HCT116 (cell line): ENCODE results near the gene DPP10. TPM values are rescaled to one million over a fixed set of nuclear protein-coding genes. Genes with fewer than 3 reads are reported as not detected.

Source experiments
- ATAC-seq: fragments of 200-7000 bp; cut with Tn5 transposase; 2 replicates; pipeline ENCODE4 v1.9.1; 2020; ENCODE audit warnings: mild to moderate bottlenecking, moderate library complexity
- BruUV-seq: library from RNA; stranded (reverse); fragments of 400-500 nt; replicated peaks from 2 replicates; lab custom pipeline; 2021; lab: Mats Ljungman, UMichigan
- CTCF ChIA-PET: fragments of 300-600 bp; sonication (Branson Sonifier 250); formaldehyde crosslinking; loops from one replicate; lab custom pipeline; 2021; ENCODE audit warnings: antibody characterized with exemption; lab: Charles Lee
- POLR2A ChIA-PET: fragments of 300-600, 350-600 bp; sonication (Branson Sonifier 250); formaldehyde crosslinking; loops from one replicate; lab custom pipeline; 2021; ENCODE audit warnings: antibody characterized with exemption; lab: Charles Lee
- RAD21 ChIA-PET, 2 experiments: fragments of 300-600 bp; sonication (Branson Sonifier 250); formaldehyde crosslinking; loops; one replicate each; lab custom pipeline; 2023; ENCODE audit warnings: low total read pairs in 2 of 2; ENCODE audit not compliant: uncharacterized antibody in 2 of 2, unreplicated experiment in 2 of 2, low non-redundant PET in 1 of 2; lab: Charles Lee
- DNase-seq: peaks from one replicate; pipeline ENCODE4 v3.0.0-alpha.2; 2010; ENCODE audit warnings: low read depth, low spot score
- H2AFZ ChIP-seq: fragments of 200-600 bp; shearing (Covaris generic), sonication (generic); 2 replicates; pipeline ENCODE4 v1.6.1; 2017; ENCODE audit warnings: low read depth, mixed run types, mixed read lengths, antibody characterized with exemption, low read length; ENCODE audit not compliant: poor library complexity, severe bottlenecking
- H3K27ac ChIP-seq: 2 replicates; pipeline ENCODE4 v1.5.1; 2012; ENCODE audit warnings: low read depth, low read length
- H3K27me3 ChIP-seq: fragments of 200-600 bp; sonication (generic); 2 replicates; pipeline ENCODE4 v1.6.1; 2016; ENCODE audit warnings: mixed run types, low read length, mixed read lengths; ENCODE audit not compliant: insufficient read depth
- H3K36me3 ChIP-seq, 2 experiments: fragments of 200-500 bp in 1 of 2; fragments of 200-600 bp in 1 of 2; sonication (Bioruptor generic) in 1 of 2; sonication (generic) in 1 of 2; 2 replicates each; pipeline versions ENCODE4 v1.5.1 to v1.6.1; 2014 to 2016; ENCODE audit warnings: low read length in 2 of 2, inconsistent platforms in 1 of 2, mixed read lengths in 1 of 2, mixed run types in 1 of 2; ENCODE audit not compliant: insufficient read depth in 2 of 2, control insufficient read depth in 1 of 2
- H3K4me1 ChIP-seq, 2 experiments: fragments of 200-600 bp in 1 of 2; sonication (generic) in 1 of 2; 2 replicates each; pipeline versions ENCODE4 v1.5.1 to v1.6.1; 2012 to 2017; ENCODE audit warnings: low read length in 2 of 2, inconsistent platforms in 1 of 2, mild to moderate bottlenecking in 1 of 2, mixed read lengths in 1 of 2, mixed run types in 1 of 2, moderate library complexity in 1 of 2; ENCODE audit not compliant: insufficient read depth in 2 of 2, control insufficient read depth in 1 of 2
- H3K4me2 ChIP-seq: fragments of 200-600 bp; sonication (generic); 2 replicates; pipeline ENCODE4 v1.6.1; 2017; ENCODE audit warnings: mixed run types, low read length, mixed read lengths
- H3K4me3 ChIP-seq, 2 experiments: fragments of 200-600 bp in 1 of 2; sonication (generic) in 1 of 2; replicated peaks in 1 of 2; 2 replicates each; pipeline ENCODE4 v1.5.1; 2011 to 2016; ENCODE audit warnings: low read length in 2 of 2, control low read depth in 1 of 2, low read depth in 1 of 2, mild to moderate bottlenecking in 1 of 2, mixed read lengths in 1 of 2, mixed run types in 1 of 2
- H3K79me2 ChIP-seq: fragments of 200-600 bp; sonication (generic); 2 replicates; pipeline ENCODE4 v1.6.1; 2017; ENCODE audit warnings: mild to moderate bottlenecking, mixed run types, low read length, moderate library complexity, mixed read lengths; ENCODE audit not compliant: insufficient read depth
- H3K9ac ChIP-seq: fragments of 200-600 bp; sonication (generic); 2 replicates; pipeline ENCODE4 v1.6.1; 2016; ENCODE audit warnings: low read length, mixed read lengths
- H3K9me2 ChIP-seq: fragments of 200-600 bp; sonication (generic), shearing (Covaris generic); 2 replicates; pipeline ENCODE4 v1.6.1; 2017; ENCODE audit warnings: mixed run types, mild to moderate bottlenecking, moderate library complexity; ENCODE audit not compliant: insufficient read depth
- H3K9me3 ChIP-seq, 2 experiments: fragments of 200-500 bp in 1 of 2; fragments of 200-600 bp in 1 of 2; sonication (Bioruptor generic) in 1 of 2; sonication (generic) in 1 of 2; 2 replicates each; pipeline ENCODE4 v1.6.1; 2014 to 2017; ENCODE audit warnings: low read length in 2 of 2, mixed read lengths in 2 of 2, inconsistent platforms in 1 of 2, low read depth in 1 of 2, mild to moderate bottlenecking in 1 of 2, mixed run types in 1 of 2, moderate library complexity in 1 of 2; ENCODE audit not compliant: control insufficient read depth in 1 of 2, insufficient read depth in 1 of 2
- H4K20me1 ChIP-seq: fragments of 200-600 bp; sonication (generic), shearing (Covaris generic); 2 replicates; pipeline ENCODE4 v1.6.1; 2017; ENCODE audit warnings: mixed run types, mild to moderate bottlenecking, moderate library complexity; ENCODE audit not compliant: insufficient read depth
- CBX3 ChIP-seq: IDR thresholded peaks from 2 replicates; pipeline ENCODE4 v1.6.1; 2012; ENCODE audit warnings: low read depth
- EZH2 ChIP-seq: fragments of 200-600 bp; sonication (generic); IDR thresholded peaks from 2 replicates; pipeline ENCODE4 v1.6.1; 2017; ENCODE audit warnings: antibody characterized with exemption, mixed run types
- EZH2phosphoT487 ChIP-seq: fragments of 200-600 bp; IDR thresholded peaks from 2 replicates; pipeline ENCODE4 v1.6.1; 2018; ENCODE audit warnings: antibody characterized with exemption, borderline replicate concordance
- JUND ChIP-seq: IDR thresholded peaks from 2 replicates; pipeline ENCODE4 v1.6.1; 2012
- POLR2A ChIP-seq: IDR thresholded peaks from 2 replicates; pipeline ENCODE4 v1.7.0; 2011; ENCODE audit warnings: borderline replicate concordance; ENCODE audit not compliant: insufficient read depth, insufficient read length; ENCODE audit errors: extremely low read depth
- POLR2AphosphoS5 ChIP-seq: IDR thresholded peaks from 2 replicates; pipeline ENCODE4 v1.6.1; 2011; ENCODE audit warnings: mild to moderate bottlenecking, low read depth, low read length, moderate library complexity
- RAD21 ChIP-seq: IDR thresholded peaks from 2 replicates; pipeline ENCODE4 v1.6.1; 2012; ENCODE audit warnings: low read depth, mild to moderate bottlenecking
- SIN3A ChIP-seq: IDR thresholded peaks from 2 replicates; pipeline ENCODE4 v1.6.1; 2012; ENCODE audit warnings: low read depth
- SP1 ChIP-seq: IDR thresholded peaks from 2 replicates; pipeline ENCODE4 v1.6.1; 2012; ENCODE audit warnings: low read depth
- SRF ChIP-seq: IDR thresholded peaks from 2 replicates; pipeline ENCODE4 v1.6.1; 2012; ENCODE audit warnings: low read depth
- TCF7L2 ChIP-seq: IDR thresholded peaks from 2 replicates; pipeline ENCODE4 v1.7.0; 2011; ENCODE audit warnings: borderline replicate concordance, inconsistent platforms; ENCODE audit not compliant: insufficient read depth, insufficient read length; ENCODE audit errors: extremely low read depth
- ZFX ChIP-seq: fragments of 450-650 bp; IDR thresholded peaks from 2 replicates; pipeline ENCODE4 v1.6.1; 2017
- ZNF274 ChIP-seq: fragments of 200-500 bp; sonication (Bioruptor generic); IDR thresholded peaks from 2 replicates; pipeline ENCODE4 v1.6.1; 2014; ENCODE audit warnings: mild to moderate bottlenecking, low read depth, low read length, inconsistent platforms
- intact Hi-C: fragments of 100-400 bp; cut with micrococcal nuclease; formaldehyde crosslinking; loops from 2 replicates; pipeline ENCODE4 v1.10.0; 2022
- total RNA-seq: library from RNA; stranded (reverse); gene quantifications from one replicate; pipeline ENCODE4 v1.2.1, GENCODE V29; 2021; ENCODE audit not compliant: unreplicated experiment
- TF ChIP-seq, protein P1 (sequence below): IDR thresholded peaks from 2 replicates; pipeline ENCODE4 v1.6.1; 2012
- TF ChIP-seq, protein P2 (sequence below), 3 experiments: fragments of 200-600 bp in 1 of 3; sonication (generic) in 1 of 3; IDR thresholded peaks in 2 of 3; conservative IDR thresholded peaks in 1 of 3; 2 replicates each; pipeline ENCODE4 v1.5.1; 2012 to 2017; ENCODE audit warnings: low read depth in 2 of 3, low read length in 2 of 3, antibody characterized with exemption in 1 of 3, borderline replicate concordance in 1 of 3, control low read depth in 1 of 3, mild to moderate bottlenecking in 1 of 3, mixed read lengths in 1 of 3, mixed run types in 1 of 3, moderate library complexity in 1 of 3; ENCODE audit not compliant: insufficient read depth in 1 of 3
- TF ChIP-seq, protein P3 (sequence below): IDR thresholded peaks from 2 replicates; pipeline ENCODE4 v1.6.1; 2012

The DPP10 gene
- total RNA-seq, 1 experiment from 2014 or later: not detected

DNA sequence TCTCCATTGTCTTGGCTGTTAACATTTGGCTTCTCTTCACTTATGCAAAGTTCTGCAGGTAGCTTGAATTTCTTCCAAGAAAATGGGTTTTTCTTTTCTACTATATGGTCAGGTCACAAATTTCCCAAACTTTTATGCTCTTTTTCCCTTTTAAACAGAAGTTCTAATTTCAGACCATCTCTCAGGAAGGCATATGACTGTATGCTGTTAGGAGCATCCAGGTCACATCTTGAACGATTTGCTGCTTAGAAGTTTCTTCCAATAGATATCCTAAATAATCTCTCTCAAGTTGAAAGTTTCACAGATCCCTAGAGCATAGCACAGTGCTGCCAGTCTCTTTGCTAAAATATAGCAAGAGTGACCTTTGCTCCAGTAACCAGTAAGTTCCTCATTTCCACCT lies 932.5 kb downstream of the DPP10 start:
- ChIA-PET CTCF (no interaction called here), POLR2A (no interaction called here)
- no peak for DNase-seq
- intact Hi-C loops: no loop called here
- H3K9me3 ChIP-seq: peaks cover 10% of the 10 kb centered on the region in 2 experiments; a peak in 2 of 4 replicates
- no peaks in the 10 kb centered on the region for H3K9me2 ChIP-seq
- H3K4me3 ChIP-seq: no peak overlapping the region
- BruUV-seq: no TSS peak
- H3K4me1 ChIP-seq: no peaks in the 10 kb centered on the region
- no peak for TF ChIP-seq EZH2phosphoT487
- no peak for TF ChIP-seq ZFX
- no peak for TF ChIP-seq RAD21
- TF ChIP-seq, protein P1, sequence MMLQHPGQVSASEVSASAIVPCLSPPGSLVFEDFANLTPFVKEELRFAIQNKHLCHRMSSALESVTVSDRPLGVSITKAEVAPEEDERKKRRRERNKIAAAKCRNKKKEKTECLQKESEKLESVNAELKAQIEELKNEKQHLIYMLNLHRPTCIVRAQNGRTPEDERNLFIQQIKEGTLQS: no peak
- no peak for TF ChIP-seq POLR2A
- no peak for TF ChIP-seq EZH2
- TF ChIP-seq SIN3A: no peak
- TF ChIP-seq SP1: no peak
- TF ChIP-seq JUND: no peak
- TF ChIP-seq CBX3: no peak
- TF ChIP-seq, all 23 proteins: peak for 0
- H4K20me1 ChIP-seq: no peaks in the 10 kb centered on the region
- RAD21 ChIA-PET: no interaction called here
- no peaks in the 10 kb centered on the region for H3K27me3 ChIP-seq
- H3K4me2 ChIP-seq: no peak overlapping the region
- H3K9ac ChIP-seq: no peak overlapping the region
- ATAC-seq: no peak
- H2AFZ ChIP-seq: no peak overlapping the region
- no peak overlapping the region for H3K27ac ChIP-seq
- H3K36me3 ChIP-seq: no peaks in the 10 kb centered on the region
- H3K79me2 ChIP-seq: no peaks in the 10 kb centered on the region

DNA sequence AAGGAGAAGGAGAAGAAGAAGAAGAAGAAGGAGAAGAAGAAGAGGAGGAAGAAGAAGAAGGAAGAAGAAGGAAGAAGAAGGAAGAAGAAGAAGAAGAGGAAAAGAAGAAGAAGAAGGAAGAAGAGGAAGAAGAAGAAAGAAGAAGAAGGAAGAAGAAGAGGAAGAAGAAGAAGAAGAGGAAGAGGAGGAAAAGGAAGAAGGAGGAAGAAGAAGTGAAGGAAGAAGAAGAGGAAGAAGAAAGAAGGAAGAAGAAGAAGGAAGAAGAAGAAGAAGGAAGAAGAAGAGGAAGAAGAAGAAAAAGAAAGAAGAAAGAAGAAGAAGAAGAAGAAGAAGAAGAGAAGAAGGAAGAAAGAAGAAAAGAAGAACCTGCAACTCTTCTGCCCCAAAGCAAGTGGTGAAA lies 942.0 kb downstream of the DPP10 start:
- ChIA-PET CTCF (no interaction called here), RAD21 (no interaction called here)

More for the DNA sequence above, 942.0 kb downstream of the DPP10 start:
- no peak overlapping the region for H2AFZ ChIP-seq
- no peaks in the 10 kb centered on the region for H3K27me3 ChIP-seq
- no peaks in the 10 kb centered on the region for H4K20me1 ChIP-seq
- H3K9me3 ChIP-seq: peaks cover 5 to 11% of the 10 kb centered on the region in 2 experiments; a peak in 2 of 4 replicates
- no TSS peak for BruUV-seq
- no peak overlapping the region for H3K4me2 ChIP-seq
- POLR2A ChIA-PET: no interaction called here
- intact Hi-C loops: no loop called here
- TF ChIP-seq, protein P2, sequence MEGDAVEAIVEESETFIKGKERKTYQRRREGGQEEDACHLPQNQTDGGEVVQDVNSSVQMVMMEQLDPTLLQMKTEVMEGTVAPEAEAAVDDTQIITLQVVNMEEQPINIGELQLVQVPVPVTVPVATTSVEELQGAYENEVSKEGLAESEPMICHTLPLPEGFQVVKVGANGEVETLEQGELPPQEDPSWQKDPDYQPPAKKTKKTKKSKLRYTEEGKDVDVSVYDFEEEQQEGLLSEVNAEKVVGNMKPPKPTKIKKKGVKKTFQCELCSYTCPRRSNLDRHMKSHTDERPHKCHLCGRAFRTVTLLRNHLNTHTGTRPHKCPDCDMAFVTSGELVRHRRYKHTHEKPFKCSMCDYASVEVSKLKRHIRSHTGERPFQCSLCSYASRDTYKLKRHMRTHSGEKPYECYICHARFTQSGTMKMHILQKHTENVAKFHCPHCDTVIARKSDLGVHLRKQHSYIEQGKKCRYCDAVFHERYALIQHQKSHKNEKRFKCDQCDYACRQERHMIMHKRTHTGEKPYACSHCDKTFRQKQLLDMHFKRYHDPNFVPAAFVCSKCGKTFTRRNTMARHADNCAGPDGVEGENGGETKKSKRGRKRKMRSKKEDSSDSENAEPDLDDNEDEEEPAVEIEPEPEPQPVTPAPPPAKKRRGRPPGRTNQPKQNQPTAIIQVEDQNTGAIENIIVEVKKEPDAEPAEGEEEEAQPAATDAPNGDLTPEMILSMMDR (IDR thresholded peaks at IDR 0.05 in 2 of 3, conservative IDR thresholded peaks at IDR 0.05 in 1 of 3; ENCODE audit: borderline replicate concordance in 1 of 3, insufficient read depth in 1 of 3, low read depth in 2 of 3, low read length in 2 of 3): no peak
- TF ChIP-seq ZFX (no peak), SRF (no peak), JUND (no peak), ZNF274 (no peak), TCF7L2 (no peak), CBX3 (no peak), SP1 (no peak), POLR2AphosphoS5 (no peak), EZH2phosphoT487 (no peak), SIN3A (no peak)
- TF ChIP-seq, protein P3, sequence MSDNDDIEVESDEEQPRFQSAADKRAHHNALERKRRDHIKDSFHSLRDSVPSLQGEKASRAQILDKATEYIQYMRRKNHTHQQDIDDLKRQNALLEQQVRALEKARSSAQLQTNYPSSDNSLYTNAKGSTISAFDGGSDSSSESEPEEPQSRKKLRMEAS: no peak
- TF ChIP-seq, protein P1: no peak
- TF ChIP-seq, all 23 proteins: peak for 0
- no peaks in the 10 kb centered on the region for H3K36me3 ChIP-seq
- H3K9me2 ChIP-seq: no peaks in the 10 kb centered on the region
- no peak for DNase-seq
- no peaks in the 10 kb centered on the region for H3K79me2 ChIP-seq
- H3K9ac ChIP-seq: no peak overlapping the region
- no peak overlapping the region for H3K27ac ChIP-seq
- no peak overlapping the region for H3K4me3 ChIP-seq
- H3K4me1 ChIP-seq: no peaks in the 10 kb centered on the region
- no peak for ATAC-seq
